Kidney capillary endothelial cell (primary cell): ENCODE results near the gene NELL1.

ENCODE experiments used
- DNase-seq: peaks from one replicate; pipeline ENCODE4 v3.0.0-alpha.2; 2018; ENCODE audit warnings: low spot score

The NELL1 gene

GRCh38 chr11:20668131-20668809 is 1.1 kb upstream of the NELL1 start:
- DNase-seq = no peak

- no peak for DNase-seq
Observed at GRCh38 chr11:20669820-20670684, 666 bp downstream of the NELL1 start.

GRCh38 chr11:20670932-20671403 is 1.6 kb downstream of the NELL1 start:
- no peak for DNase-seq

- DNase-seq = no peak
Observed at GRCh38 chr11:20671856-20672546, 2.6 kb downstream of the NELL1 start.

- no peak for DNase-seq
Observed at GRCh38 chr11:20672575-20672974, 3.2 kb downstream of the NELL1 start.

- no peak for DNase-seq
Observed at GRCh38 chr11:20676658-20677057, 7.3 kb downstream of the NELL1 start.

GRCh38 chr11:20688761-20689160 is 19.4 kb downstream of the NELL1 start:
- DNase-seq = no peak

- DNase-seq = no peak
Observed at GRCh38 chr11:20707876-20708275, 38.5 kb downstream of the NELL1 start.

- no peak for DNase-seq
Observed at GRCh38 chr11:20712912-20713311, 43.5 kb downstream of the NELL1 start.

- no peak for DNase-seq
Observed at GRCh38 chr11:20715464-20715863, 46.1 kb downstream of the NELL1 start.

GRCh38 chr11:20715931-20716330 is 46.5 kb downstream of the NELL1 start:
- no peak for DNase-seq

- no peak for DNase-seq
Observed at GRCh38 chr11:20719821-20720220, 50.4 kb downstream of the NELL1 start.

GRCh38 chr11:20723366-20723765 is 54.0 kb downstream of the NELL1 start:
- DNase-seq = no peak

GRCh38 chr11:20729597-20730105 is 60.3 kb downstream of the NELL1 start:
- DNase-seq = no peak

- DNase-seq = no peak
Observed at GRCh38 chr11:20731676-20732215, 62.4 kb downstream of the NELL1 start.

GRCh38 chr11:20739107-20739506 is 69.7 kb downstream of the NELL1 start:
- no peak for DNase-seq

GRCh38 chr11:20739577-20739976 is 70.2 kb downstream of the NELL1 start:
- DNase-seq = no peak

GRCh38 chr11:20754933-20755332 is 85.5 kb downstream of the NELL1 start:
- no peak for DNase-seq

GRCh38 chr11:20759541-20759940 is 90.2 kb downstream of the NELL1 start:
- no peak for DNase-seq

- no peak for DNase-seq
Observed at GRCh38 chr11:20760811-20761210, 91.4 kb downstream of the NELL1 start.

GRCh38 chr11:20762116-20762844 is 92.9 kb downstream of the NELL1 start:
- DNase-seq = no peak

GRCh38 chr11:20762980-20763379 is 93.6 kb downstream of the NELL1 start:
- DNase-seq = no peak
